HL-60 (cell line): Measurements from ENCODE around the gene EID3.

Source experiments
- DNase-seq, 2 experiments: peaks; one replicate each; pipeline ENCODE4 v3.0.0-alpha.2; 2010 to 2020; ENCODE audit warnings: low read depth in 1 of 2, low spot score in 1 of 2
- H3K27ac ChIP-seq: fragments of 250-450 bp; sonication (Bioruptor Pico); replicated peaks from 2 replicates; pipeline ENCODE4 v1.5.1; 2020; ENCODE audit warnings: mild to moderate bottlenecking, moderate library complexity
- H3K27me3 ChIP-seq: fragments of 250-450 bp; sonication (Bioruptor Pico); 2 replicates; pipeline ENCODE4 v1.5.1; 2021; ENCODE audit warnings: mild to moderate bottlenecking, moderate library complexity; ENCODE audit not compliant: insufficient read depth, poor library complexity, severe bottlenecking
- H3K4me3 ChIP-seq: replicated peaks from 2 replicates; pipeline ENCODE4 v1.5.1; 2011; ENCODE audit warnings: mild to moderate bottlenecking, control low read depth, low read length; ENCODE audit not compliant: insufficient read depth
- GABPA ChIP-seq: IDR thresholded peaks from 2 replicates; pipeline ENCODE4 v1.6.1; 2012; ENCODE audit warnings: low read depth
- POLR2AphosphoS5 ChIP-seq: IDR thresholded peaks from 2 replicates; pipeline ENCODE4 v1.6.1; 2012; ENCODE audit warnings: low read depth
- REST ChIP-seq: IDR thresholded peaks from 2 replicates; pipeline ENCODE4 v1.6.1; 2012; ENCODE audit warnings: low read depth; ENCODE audit not compliant: insufficient replicate concordance
- SPI1 ChIP-seq: IDR thresholded peaks from 2 replicates; pipeline ENCODE4 v1.6.1; 2012; ENCODE audit warnings: low read depth, mild to moderate bottlenecking, borderline replicate concordance
- TF ChIP-seq, protein P1 (sequence below): IDR thresholded peaks from one replicate; pipeline ENCODE4 v1.5.1; 2011; ENCODE audit warnings: low read length, control low read depth, inconsistent platforms; ENCODE audit not compliant: insufficient read depth

The EID3 gene

GRCh38 chr12:104348283-104348993 lies 44.9 kb downstream of the EID3 start:
- DNase-seq = no peak
- no peak for TF ChIP-seq GABPA
- TF ChIP-seq POLR2AphosphoS5 = no peak
- TF ChIP-seq SPI1 = no peak
- TF ChIP-seq REST = no peak
- TF ChIP-seq, protein P1, sequence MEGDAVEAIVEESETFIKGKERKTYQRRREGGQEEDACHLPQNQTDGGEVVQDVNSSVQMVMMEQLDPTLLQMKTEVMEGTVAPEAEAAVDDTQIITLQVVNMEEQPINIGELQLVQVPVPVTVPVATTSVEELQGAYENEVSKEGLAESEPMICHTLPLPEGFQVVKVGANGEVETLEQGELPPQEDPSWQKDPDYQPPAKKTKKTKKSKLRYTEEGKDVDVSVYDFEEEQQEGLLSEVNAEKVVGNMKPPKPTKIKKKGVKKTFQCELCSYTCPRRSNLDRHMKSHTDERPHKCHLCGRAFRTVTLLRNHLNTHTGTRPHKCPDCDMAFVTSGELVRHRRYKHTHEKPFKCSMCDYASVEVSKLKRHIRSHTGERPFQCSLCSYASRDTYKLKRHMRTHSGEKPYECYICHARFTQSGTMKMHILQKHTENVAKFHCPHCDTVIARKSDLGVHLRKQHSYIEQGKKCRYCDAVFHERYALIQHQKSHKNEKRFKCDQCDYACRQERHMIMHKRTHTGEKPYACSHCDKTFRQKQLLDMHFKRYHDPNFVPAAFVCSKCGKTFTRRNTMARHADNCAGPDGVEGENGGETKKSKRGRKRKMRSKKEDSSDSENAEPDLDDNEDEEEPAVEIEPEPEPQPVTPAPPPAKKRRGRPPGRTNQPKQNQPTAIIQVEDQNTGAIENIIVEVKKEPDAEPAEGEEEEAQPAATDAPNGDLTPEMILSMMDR = no peak
- H3K27me3 ChIP-seq = no peaks in the 10 kb centered on the region
- H3K27ac ChIP-seq = no peak overlapping the region
- no peak overlapping the region for H3K4me3 ChIP-seq

DNA sequence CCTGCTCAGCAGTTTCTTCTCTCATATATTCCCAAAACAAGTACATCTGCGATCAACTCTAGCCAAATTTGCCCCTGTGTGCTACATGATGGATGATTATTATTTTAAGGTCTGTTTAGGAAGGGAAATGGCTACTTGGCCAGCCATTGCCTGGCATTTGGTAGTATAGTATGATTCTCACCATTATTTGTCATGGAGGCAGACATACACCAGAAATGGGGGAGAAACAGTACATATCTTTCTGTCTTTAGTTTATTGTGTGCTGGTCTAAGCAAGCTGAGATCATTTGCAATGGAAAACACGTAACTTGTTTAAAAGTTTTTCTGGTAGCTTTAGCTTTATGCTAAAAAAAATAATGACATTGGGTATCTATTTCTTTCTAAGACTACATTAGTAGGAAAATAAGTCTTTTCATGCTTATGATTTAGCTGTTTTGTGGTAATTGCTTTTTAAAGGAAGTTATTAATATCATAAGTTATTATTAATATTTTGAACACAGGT lies 45.5 kb downstream of the EID3 start:
- no peak for DNase-seq
- Histone ChIP-seq H3K27ac (no peak overlapping the region), H3K27me3 (no peaks in the 10 kb centered on the region), H3K4me3 (no peak overlapping the region)
- TF ChIP-seq REST (no peak), SPI1 (no peak), POLR2AphosphoS5 (no peak), GABPA (no peak)
- TF ChIP-seq, protein P1 = no peak

- Histone ChIP-seq H3K27me3 (no peaks in the 10 kb centered on the region), H3K4me3 (no peak overlapping the region), H3K27ac (no peak overlapping the region)
- TF ChIP-seq, protein P1 = no peak
- TF ChIP-seq REST (no peak), POLR2AphosphoS5 (no peak), SPI1 (no peak), GABPA (no peak)
- DNase-seq = no peak
Observed at GRCh38 chr12:104350211-104351056, 46.9 kb downstream of the EID3 start.
